Stomach (tissue), 8 donors: ENCODE results near the gene C16orf90. TPM values are rescaled to one million over a fixed set of nuclear protein-coding genes. Genes with fewer than 3 reads are reported as not detected.

ENCODE experiments used
- polyA plus RNA-seq, 3 donors: library from polyadenylated mRNA; stranded (reverse); fragments of 200-250 nt; gene quantifications; one replicate each; pipeline ENCODE4 v1.2.3, GENCODE V29; 2013
- small RNA-seq, 4 donors: library from RNA; depleted of rRNA; stranded (forward); fragments of <200 nt; gene quantifications; one replicate each; pipeline ENCODE3, GENCODE V24; 2016
- total RNA-seq, 5 donors: library from RNA; depleted of rRNA; stranded (reverse); fragments of >200 nt; gene quantifications; one replicate each; pipeline versions ENCODE4 v1.1.0 to v1.2.3, GENCODE V29; 2014 to 2016
- donor health status: healthy with polysubstance abuse.
- donor health status: Bipolar disorder and iron deficiency.
- donor health status: healthy.

C16orf90 gene
- total and polyA plus RNA-seq, 8 donors, result not detected

Small RNAs within 50 kb of the gene (small RNA-seq; reads per million reads assigned to genes)
- gene MIR6126, result 0 reads per million in 4 donors

Other genes starting within 250 kb of the C16orf90 start
- gene MEFV, start 238.9 kb downstream of the C16orf90 start, total RNA-seq, result 10 to 100 TPM in 1 of 5 donors, 1 to 10 TPM in 3, under 1 TPM in 1; 0.58 to 24.5 (median 1.7) TPM
- under 1 TPM; 0.15 to 0.44 (median 0.20) TPM for gene MEFV, start 238.9 kb downstream of the C16orf90 start, polyA plus RNA-seq
- 10 to 100 TPM; 23.5 to 67.0 (median 46.0) TPM for gene ZNF263, start 212.0 kb downstream of the C16orf90 start, total RNA-seq
- gene ZNF263, start 212.0 kb downstream of the C16orf90 start, polyA plus RNA-seq, result 10 to 100 TPM; 10.8 to 29.6 (median 16.0) TPM
- 1 to 10 TPM in 3 of 5 donors, not detected in 2; 1.6 to 8.3 (median 1.8) TPM for gene TIGD7, start 190.1 kb downstream of the C16orf90 start, total RNA-seq
- 1 to 10 TPM; 2.1 to 3.7 (median 2.8) TPM for gene TIGD7, start 190.1 kb downstream of the C16orf90 start, polyA plus RNA-seq
- 10 to 100 TPM; 16.1 to 52.5 (median 25.0) TPM for gene ZNF75A, start 190.0 kb downstream of the C16orf90 start, total RNA-seq
- 10 to 100 TPM in 2 of 3 donors, 1 to 10 TPM in 1; 8.0 to 15.6 (median 10.5) TPM for gene ZNF75A, start 190.0 kb downstream of the C16orf90 start, polyA plus RNA-seq
- not detected for gene OR2C1, start 139.6 kb downstream of the C16orf90 start, total RNA-seq
- not detected for gene OR2C1, start 139.6 kb downstream of the C16orf90 start, polyA plus RNA-seq
- gene ZSCAN32, start 94.5 kb downstream of the C16orf90 start, total RNA-seq, result 10 to 100 TPM in 1 of 5 donors, 1 to 10 TPM in 4; 2.6 to 11.7 (median 5.4) TPM
- gene ZSCAN32, start 94.5 kb downstream of the C16orf90 start, polyA plus RNA-seq, result 10 to 100 TPM in 1 of 3 donors, 1 to 10 TPM in 2; 7.7 to 10.7 (median 8.0) TPM
- gene ZNF174, start 94.3 kb downstream of the C16orf90 start, total RNA-seq, result 10 to 100 TPM in 4 of 5 donors, 1 to 10 TPM in 1; 6.6 to 52.5 (median 21.7) TPM
- gene ZNF174, start 94.3 kb downstream of the C16orf90 start, polyA plus RNA-seq, result 1 to 10 TPM; 4.2 to 5.6 (median 5.0) TPM
- gene ZNF597, start 52.0 kb downstream of the C16orf90 start, total RNA-seq, result 1 to 10 TPM in 2 of 5 donors, under 1 TPM in 2, not detected in 1; 0.45 to 2.2 (median 1.1) TPM
- 1 to 10 TPM in 1 of 3 donors, under 1 TPM in 2; 0.68 to 1.1 (median 0.78) TPM for gene ZNF597, start 52.0 kb downstream of the C16orf90 start, polyA plus RNA-seq
- 100 to 1,000 TPM in 2 of 5 donors, 10 to 100 TPM in 3; 25.3 to 155 (median 84.9) TPM for gene NAA60, start 51.8 kb downstream of the C16orf90 start, total RNA-seq
- gene NAA60, start 51.8 kb downstream of the C16orf90 start, polyA plus RNA-seq, result 10 to 100 TPM; 39.3 to 55.3 (median 54.4) TPM
- 10 to 100 TPM in 4 of 5 donors, 1 to 10 TPM in 1; 9.0 to 52.7 (median 22.2) TPM for gene CLUAP1, start 5.5 kb upstream of the C16orf90 start, total RNA-seq
- 10 to 100 TPM in 1 of 3 donors, 1 to 10 TPM in 2; 6.7 to 14.1 (median 7.6) TPM for gene CLUAP1, start 5.5 kb upstream of the C16orf90 start, polyA plus RNA-seq
- gene NLRC3, start 81.9 kb upstream of the C16orf90 start, total RNA-seq, result 10 to 100 TPM in 2 of 5 donors, 1 to 10 TPM in 2, not detected in 1; 1.7 to 17.0 (median 12.8) TPM
- gene NLRC3, start 81.9 kb upstream of the C16orf90 start, polyA plus RNA-seq, result under 1 TPM; 0.45 to 0.50 (median 0.46) TPM
- 10 to 100 TPM in 1 of 5 donors, 1 to 10 TPM in 4; 5.1 to 19.7 (median 8.0) TPM for gene SLX4, start 116.1 kb upstream of the C16orf90 start, total RNA-seq
- gene SLX4, start 116.1 kb upstream of the C16orf90 start, polyA plus RNA-seq, result 1 to 10 TPM in 1 of 3 donors, under 1 TPM in 2; 0.76 to 1.3 (median 1.00) TPM
- 100 to 1,000 TPM in 1 of 5 donors, 10 to 100 TPM in 4; 35.2 to 128 (median 43.0) TPM for gene DNASE1, start 159.2 kb upstream of the C16orf90 start, total RNA-seq
- gene DNASE1, start 159.2 kb upstream of the C16orf90 start, polyA plus RNA-seq, result 10 to 100 TPM; 10.4 to 25.7 (median 25.0) TPM
- 100 to 1,000 TPM in 2 of 5 donors, 10 to 100 TPM in 3; 47.9 to 460 (median 96.6) TPM for gene TRAP1, start 222.0 kb upstream of the C16orf90 start, total RNA-seq
- 10 to 100 TPM; 39.5 to 83.5 (median 71.2) TPM for gene TRAP1, start 222.0 kb upstream of the C16orf90 start, polyA plus RNA-seq